Colonic mucosa (tissue), 4 donors: ENCODE data around the gene ATXN2L. TPM values are rescaled to one million over a fixed set of nuclear protein-coding genes. Genes with fewer than 3 reads are reported as not detected.

Experiments used
- DNase-seq: peaks from one replicate; pipeline ENCODE4 v3.0.0-alpha.2; 2020
- H3K27ac ChIP-seq: fragments of 200-600 bp; one replicate; pipeline ENCODE4 v1.8.0; 2021
- H3K27me3 ChIP-seq: fragments of 200-600 bp; one replicate; pipeline ENCODE4 v1.8.0; 2021
- H3K36me3 ChIP-seq: fragments of 200-600 bp; one replicate; pipeline ENCODE4 v1.8.0; 2021
- H3K4me1 ChIP-seq: fragments of 200-600 bp; one replicate; pipeline ENCODE4 v1.8.0; 2021; ENCODE audit warnings: mild to moderate bottlenecking
- H3K4me3 ChIP-seq: fragments of 200-600 bp; one replicate; pipeline ENCODE4 v1.8.0; 2021
- H3K9ac ChIP-seq, 2 donors: one replicate each; pipeline ENCODE4 v1.7.0; 2013; ENCODE audit warnings: control low read depth in 2 of 2, low read depth in 2 of 2, low read length in 2 of 2
- H3K9me3 ChIP-seq: fragments of 200-600 bp; one replicate; pipeline ENCODE4 v1.8.0; 2021
- intact Hi-C: fragments of 100-400 bp; cut with DNase I; formaldehyde crosslinking; loops from one replicate; pipeline ENCODE4 v1.14.1; 2022
- total RNA-seq, 2 donors: library from RNA; stranded (reverse); fragmentation: NEBNext Ultra II Directional in 1 of 2; extraction: Animal tissue kit (Norgen Biotek cat#: 25700) in 1 of 2; gene quantifications; one replicate each; pipeline ENCODE4 v1.2.1, GENCODE V29; 2021
- TF ChIP-seq, protein P1 (sequence below): fragments of 200-600 bp; IDR thresholded peaks from one replicate; pipeline ENCODE4 v1.8.0; 2022; ENCODE audit warnings: antibody characterized with exemption, mild to moderate bottlenecking
- donor health status: healthy.
- donor health status: DM: no; HTN: no; CAD: no.
- donor health status: DM: no; HTN: no; CAD: no.

The ATXN2L gene
- total RNA-seq, 2 donors from 2014 or later: 85.3 to 134 TPM

DNA sequence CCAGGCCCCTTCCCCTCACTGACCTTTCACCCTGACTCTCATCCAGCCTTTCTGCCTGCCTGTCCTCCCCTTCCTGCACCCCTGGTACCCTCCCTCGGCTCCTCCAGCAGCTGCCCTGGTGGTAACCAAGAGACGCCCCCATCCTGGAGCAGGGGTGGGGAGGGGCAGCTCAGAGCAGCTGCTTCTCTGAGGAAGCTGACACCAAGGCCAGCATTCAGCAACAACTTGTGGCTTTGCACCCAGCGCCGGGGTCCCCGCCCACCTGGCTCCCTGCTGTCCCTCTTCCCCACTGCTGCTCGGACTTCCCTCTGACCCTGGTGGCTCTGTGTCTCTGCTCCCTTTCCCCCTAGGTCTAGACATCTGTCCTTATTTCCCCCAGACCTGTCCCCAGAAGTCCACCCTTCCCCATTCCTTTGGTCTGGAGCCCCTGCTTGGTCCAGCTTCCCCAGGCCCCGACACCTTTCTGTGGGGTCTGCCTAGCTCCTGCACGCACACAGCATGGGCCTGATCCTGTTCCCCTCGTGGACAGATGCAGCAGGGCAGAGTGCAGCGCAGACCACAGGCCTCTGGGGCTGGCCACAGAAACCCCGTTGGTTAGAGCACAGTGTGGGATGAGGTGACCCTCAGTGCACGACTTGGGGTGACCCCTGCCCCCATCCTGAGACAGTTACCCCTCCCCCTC, 54.3 kb downstream of the ATXN2L start:
- Histone ChIP-seq H3K27me3 (no peaks in the 10 kb centered on the region), H3K4me1 (peaks cover 8% of the 10 kb centered on the region), H3K9me3 (no peaks in the 10 kb centered on the region), H3K27ac (no peak overlapping the region), H3K4me3 (no peak overlapping the region), H3K36me3 (no peaks in the 10 kb centered on the region), H3K9ac (no peak overlapping the region)
- no peak for DNase-seq
- TF ChIP-seq, protein P1, sequence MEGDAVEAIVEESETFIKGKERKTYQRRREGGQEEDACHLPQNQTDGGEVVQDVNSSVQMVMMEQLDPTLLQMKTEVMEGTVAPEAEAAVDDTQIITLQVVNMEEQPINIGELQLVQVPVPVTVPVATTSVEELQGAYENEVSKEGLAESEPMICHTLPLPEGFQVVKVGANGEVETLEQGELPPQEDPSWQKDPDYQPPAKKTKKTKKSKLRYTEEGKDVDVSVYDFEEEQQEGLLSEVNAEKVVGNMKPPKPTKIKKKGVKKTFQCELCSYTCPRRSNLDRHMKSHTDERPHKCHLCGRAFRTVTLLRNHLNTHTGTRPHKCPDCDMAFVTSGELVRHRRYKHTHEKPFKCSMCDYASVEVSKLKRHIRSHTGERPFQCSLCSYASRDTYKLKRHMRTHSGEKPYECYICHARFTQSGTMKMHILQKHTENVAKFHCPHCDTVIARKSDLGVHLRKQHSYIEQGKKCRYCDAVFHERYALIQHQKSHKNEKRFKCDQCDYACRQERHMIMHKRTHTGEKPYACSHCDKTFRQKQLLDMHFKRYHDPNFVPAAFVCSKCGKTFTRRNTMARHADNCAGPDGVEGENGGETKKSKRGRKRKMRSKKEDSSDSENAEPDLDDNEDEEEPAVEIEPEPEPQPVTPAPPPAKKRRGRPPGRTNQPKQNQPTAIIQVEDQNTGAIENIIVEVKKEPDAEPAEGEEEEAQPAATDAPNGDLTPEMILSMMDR: no peak
- intact Hi-C loops: no loop called here

DNA sequence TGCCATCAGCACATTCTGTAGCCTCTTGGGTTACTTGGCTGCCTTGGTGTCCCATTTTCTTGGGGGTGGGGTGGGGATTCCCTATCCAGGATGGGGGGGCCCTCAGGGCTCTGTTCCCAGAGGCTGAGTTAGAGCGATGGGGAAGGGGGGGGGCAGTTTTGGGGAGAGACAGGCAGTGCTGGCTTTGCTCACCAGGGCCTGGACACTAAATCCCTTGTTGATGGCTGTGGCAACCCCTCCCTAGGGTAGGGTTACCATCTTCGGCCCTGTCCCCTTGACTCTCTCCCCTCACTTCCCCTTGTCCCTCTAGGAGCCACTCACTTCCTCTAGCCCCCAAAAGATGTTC, 54.8 kb downstream of the ATXN2L start:
- Histone ChIP-seq H3K9ac (no peak overlapping the region), H3K36me3 (no peaks in the 10 kb centered on the region), H3K27me3 (no peaks in the 10 kb centered on the region), H3K4me1 (peaks cover 8% of the 10 kb centered on the region), H3K27ac (no peak overlapping the region), H3K9me3 (no peaks in the 10 kb centered on the region), H3K4me3 (no peak overlapping the region)
- no peak for DNase-seq
- intact Hi-C loops: no loop called here
- TF ChIP-seq, protein P1: no peak

DNA sequence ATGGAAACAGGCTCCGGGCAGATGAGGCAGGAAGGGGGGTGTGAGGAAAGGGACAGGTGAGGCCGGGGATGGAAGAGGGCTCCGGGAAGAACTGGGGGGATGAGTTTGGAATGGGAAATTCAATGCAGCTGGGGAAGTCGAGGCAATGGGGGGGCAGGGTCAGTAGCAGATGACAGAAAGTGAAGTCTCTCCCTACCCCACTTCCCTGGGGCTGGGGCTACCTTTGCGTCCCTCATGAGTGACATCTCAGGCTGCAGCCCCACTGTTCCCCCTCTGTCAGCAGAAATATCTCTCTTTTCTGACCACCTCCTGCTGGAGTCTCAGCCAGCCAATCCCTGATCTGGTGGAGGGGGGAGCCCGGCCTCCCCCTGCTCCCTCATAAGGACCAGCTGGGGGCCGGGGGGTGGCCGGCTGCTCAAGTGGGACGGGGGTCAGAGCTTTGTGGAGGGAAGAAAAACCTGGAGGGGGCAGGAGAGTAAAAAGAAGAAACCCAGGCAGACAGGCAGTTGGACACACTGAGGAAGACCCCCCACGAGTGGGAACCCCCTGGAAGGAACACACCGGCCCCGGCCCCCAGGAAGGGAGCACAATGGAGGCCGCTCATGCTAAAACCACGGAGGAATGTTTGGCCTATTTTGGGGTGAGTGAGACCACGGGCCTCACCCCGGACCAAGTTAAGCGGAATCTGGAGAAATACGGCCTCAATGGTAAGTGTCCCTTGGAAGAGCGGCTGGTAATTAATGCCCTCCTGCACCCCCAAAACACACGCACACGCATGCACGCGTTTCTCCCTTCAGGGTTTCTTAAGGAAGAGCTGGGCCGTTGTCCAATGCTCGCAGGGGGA, 55.5 kb downstream of the ATXN2L start, which contains the start of gene ATP2A1:
TSS of gene ATP2A1 (plus strand) at position 406 of the 844 bp plus-strand sequence. CDS start at position 590, 184 bp downstream.
- peak within 1 kb of the TSS; percentile 78 for H3K4me3 ChIP-seq
- H3K27ac ChIP-seq: no peak within 1 kb of the TSS
- intact Hi-C loops: no loop called here
- H3K36me3 ChIP-seq: no peaks in the 10 kb centered on the region
- TF ChIP-seq, protein P1: no peak
- no peak for DNase-seq
- no peaks in the 10 kb centered on the region for H3K27me3 ChIP-seq
- peak within 1 kb of the TSS; percentile 60 to 71 for H3K9ac ChIP-seq
- peaks cover 8% of the 10 kb centered on the region for H3K4me1 ChIP-seq
- no peaks in the 10 kb centered on the region for H3K9me3 ChIP-seq

DNA sequence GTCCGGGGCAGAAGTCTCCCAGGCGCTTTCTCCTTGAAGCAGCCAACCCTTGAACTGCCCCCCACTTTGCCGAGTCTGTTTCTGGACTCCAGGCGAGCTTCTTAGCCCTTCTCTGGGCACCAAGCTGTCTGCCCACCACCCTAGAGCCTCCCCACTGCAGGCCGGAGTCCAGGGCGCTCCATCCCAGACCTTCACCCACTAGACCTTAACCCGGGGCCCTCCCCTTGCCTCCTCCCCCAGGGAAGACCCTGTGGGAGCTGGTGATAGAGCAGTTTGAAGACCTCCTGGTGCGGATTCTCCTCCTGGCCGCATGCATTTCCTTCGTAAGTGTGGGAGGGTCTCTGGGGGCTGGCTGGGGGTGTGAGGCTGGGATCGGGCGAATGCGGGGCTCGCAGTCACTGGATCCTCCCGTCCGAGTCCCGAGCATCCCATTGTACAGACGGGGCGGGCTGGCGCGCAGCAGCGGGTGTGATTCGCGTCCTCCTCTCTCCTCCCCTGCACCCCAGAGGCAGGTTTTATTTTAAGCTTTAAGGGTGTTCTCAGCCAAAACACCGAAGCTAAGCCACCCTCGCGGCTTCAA, 56.6 kb downstream of the ATXN2L start:
- H3K27ac ChIP-seq: no peak overlapping the region

More for the DNA sequence above, 56.6 kb downstream of the ATXN2L start:
- peak overlapping the region; percentile 78 for H3K4me3 ChIP-seq
- TF ChIP-seq, protein P1: no peak
- H3K9ac ChIP-seq: peak overlapping the region; percentile 60 to 71
- peak; percentile 35 for DNase-seq
- intact Hi-C loops: no loop called here
- H3K9me3 ChIP-seq: no peaks in the 10 kb centered on the region
- no peaks in the 10 kb centered on the region for H3K27me3 ChIP-seq
- H3K36me3 ChIP-seq: no peaks in the 10 kb centered on the region
- peaks cover 8% of the 10 kb centered on the region for H3K4me1 ChIP-seq
